Smooth muscle cell (in vitro differentiated cells): ENCODE results near the gene N4BP2L2. TPM values are rescaled to one million over a fixed set of nuclear protein-coding genes. Genes with fewer than 3 reads are reported as not detected.

Source experiments
- DNase-seq: peaks from one replicate; lab custom pipeline; 2025; ENCODE audit not compliant: unreplicated experiment; lab: John Stamatoyannopoulos, UW
- H2AFZ ChIP-seq: fragments of 200-600 bp; sonication (generic); 2 replicates; pipeline ENCODE4 v1.6.0; 2016; ENCODE audit warnings: antibody characterized with exemption, low read depth, mild to moderate bottlenecking
- H3F3A ChIP-seq: fragments of 200-600 bp; sonication (generic); 2 replicates; pipeline ENCODE4 v1.6.0; 2017; ENCODE audit warnings: antibody characterized with exemption, low read depth
- H3K27ac ChIP-seq: fragments of 200-600 bp; sonication (generic); 2 replicates; pipeline ENCODE4 v1.5.1; 2016; ENCODE audit warnings: low read depth, mild to moderate bottlenecking
- H3K27me3 ChIP-seq: fragments of 200-600 bp; sonication (generic); 2 replicates; pipeline ENCODE4 v1.6.1; 2016; ENCODE audit warnings: low read depth, mild to moderate bottlenecking
- H3K36me3 ChIP-seq: fragments of 200-600 bp; sonication (generic); 2 replicates; pipeline ENCODE4 v1.5.1; 2016; ENCODE audit warnings: low read depth
- H3K4me1 ChIP-seq: fragments of 200-600 bp; sonication (generic); 2 replicates; pipeline ENCODE4 v1.5.1; 2016; ENCODE audit warnings: low read depth
- H3K4me2 ChIP-seq: fragments of 200-600 bp; sonication (generic); 2 replicates; pipeline ENCODE4 v1.6.0; 2016; ENCODE audit warnings: mild to moderate bottlenecking
- H3K4me3 ChIP-seq: fragments of 200-600 bp; sonication (generic); 2 replicates; pipeline ENCODE4 v1.5.1; 2016; ENCODE audit warnings: mild to moderate bottlenecking
- H3K79me2 ChIP-seq: fragments of 200-600 bp; sonication (generic); 2 replicates; pipeline ENCODE4 v1.6.0; 2016; ENCODE audit warnings: low read depth, mild to moderate bottlenecking
- H3K9ac ChIP-seq: fragments of 200-600 bp; sonication (generic); 2 replicates; pipeline ENCODE4 v1.6.0; 2016; ENCODE audit warnings: low read depth
- H3K9me3 ChIP-seq: fragments of 200-600 bp; sonication (generic); replicated peaks from 2 replicates; pipeline ENCODE4 v1.5.1; 2016; ENCODE audit warnings: low read depth
- H4K20me1 ChIP-seq: fragments of 200-600 bp; sonication (generic); 2 replicates; pipeline ENCODE4 v1.6.0; 2016; ENCODE audit warnings: low read depth
- CTCF ChIP-seq: fragments of 200-600 bp; sonication (generic); IDR thresholded peaks from 2 replicates; pipeline ENCODE4 v1.5.1; 2017; ENCODE audit warnings: borderline replicate concordance, mild to moderate bottlenecking, antibody characterized with exemption; ENCODE audit not compliant: insufficient read depth, poor library complexity, severe bottlenecking
- WGBS: methylation state at CpG from one replicate; pipeline ENCODE4 v1.1.7; 2016; ENCODE audit warnings: low lambda C conversion rate; 5-methylcytosine and 5-hydroxymethylcytosine counted together
- polyA plus RNA-seq: library from polyadenylated mRNA; unstranded; fragments of >200 nt; fragmentation: Nextera tagmentation; extraction: Ambion mirVana; gene quantifications from 2 replicates; pipeline ENCODE4 v1.2.1, GENCODE V29; 2016
- total RNA-seq: library from RNA; depleted of rRNA; stranded (reverse); fragments of >200 nt; gene quantifications from 2 replicates; pipeline ENCODE4 v1.2.3, GENCODE V29; 2014

The N4BP2L2 gene
- total and polyA plus RNA-seq, 2 experiments from 2014 or later = 51.3 to 96.0 TPM

GRCh38 chr13:32409561-32410421 lies 128.8 kb downstream of the N4BP2L2 start:
- no peak for DNase-seq
- Histone ChIP-seq H3K9ac (no peak overlapping the region), H3K4me3 (peak overlapping the region; percentile 40), H3K4me1 (peaks cover 10% of the 10 kb centered on the region), H3K36me3 (no peaks in the 10 kb centered on the region), H3K27me3 (no peaks in the 10 kb centered on the region), H3K27ac (no peak overlapping the region), H3K79me2 (no peaks in the 10 kb centered on the region), H3F3A (no peaks in the 10 kb centered on the region), H4K20me1 (no peaks in the 10 kb centered on the region), H3K4me2 (peak overlapping the region; percentile 84), H2AFZ (peak overlapping the region; percentile 71), H3K9me3 (no peaks in the 10 kb centered on the region)
- TF ChIP-seq CTCF = no peak
- WGBS = 7% methylated on average over 27 of the region's 27 CpGs

GRCh38 chr13:32409001-32409313 lies 129.6 kb downstream of the N4BP2L2 start:
- whole genome bisulfite sequencing = 92% methylated on average over 6 of the region's 6 CpGs
- H2AFZ ChIP-seq = no peak overlapping the region
- no peaks in the 10 kb centered on the region for H4K20me1 ChIP-seq
- no peaks in the 10 kb centered on the region for H3K9me3 ChIP-seq
- no peak overlapping the region for H3K9ac ChIP-seq
- TF ChIP-seq CTCF = no peak
- H3K27ac ChIP-seq = no peak overlapping the region
- no peak for DNase-seq
- H3K4me2 ChIP-seq = no peak overlapping the region
- no peaks in the 10 kb centered on the region for H3F3A ChIP-seq
- H3K79me2 ChIP-seq = no peaks in the 10 kb centered on the region
- no peaks in the 10 kb centered on the region for H3K27me3 ChIP-seq
- peaks cover 10% of the 10 kb centered on the region for H3K4me1 ChIP-seq
- no peak overlapping the region for H3K4me3 ChIP-seq
- H3K36me3 ChIP-seq = no peaks in the 10 kb centered on the region

GRCh38 chr13:32408296-32409000 lies 130.1 kb downstream of the N4BP2L2 start:
- WGBS = 95% methylated on average over 9 of the region's 9 CpGs
- no peak overlapping the region for H3K4me2 ChIP-seq

More at GRCh38 chr13:32408296-32409000, 130.1 kb downstream of the N4BP2L2 start:
- H3K4me1 ChIP-seq = peaks cover 10% of the 10 kb centered on the region
- no peaks in the 10 kb centered on the region for H3K79me2 ChIP-seq
- H3K27ac ChIP-seq = no peak overlapping the region
- no peak overlapping the region for H3K4me3 ChIP-seq
- no peaks in the 10 kb centered on the region for H4K20me1 ChIP-seq
- H3K27me3 ChIP-seq = no peaks in the 10 kb centered on the region
- H3F3A ChIP-seq = no peaks in the 10 kb centered on the region
- TF ChIP-seq CTCF = no peak
- no peak overlapping the region for H3K9ac ChIP-seq
- no peaks in the 10 kb centered on the region for H3K36me3 ChIP-seq
- no peak overlapping the region for H2AFZ ChIP-seq
- no peak for DNase-seq
- no peaks in the 10 kb centered on the region for H3K9me3 ChIP-seq
